GM10266 (cell line): ENCODE results near the gene REM2.

Experiments
- DNase-seq: peaks from one replicate; pipeline ENCODE4 v3.0.0; 2012; ENCODE audit errors: extremely low spot score
- CTCF ChIP-seq: IDR thresholded peaks from 2 replicates; pipeline ENCODE4 v1.5.1; 2012; ENCODE audit warnings: mild to moderate bottlenecking, low read depth; ENCODE audit not compliant: control insufficient read depth, insufficient read depth; ENCODE audit errors: missing control alignments

Gene REM2

DNA sequence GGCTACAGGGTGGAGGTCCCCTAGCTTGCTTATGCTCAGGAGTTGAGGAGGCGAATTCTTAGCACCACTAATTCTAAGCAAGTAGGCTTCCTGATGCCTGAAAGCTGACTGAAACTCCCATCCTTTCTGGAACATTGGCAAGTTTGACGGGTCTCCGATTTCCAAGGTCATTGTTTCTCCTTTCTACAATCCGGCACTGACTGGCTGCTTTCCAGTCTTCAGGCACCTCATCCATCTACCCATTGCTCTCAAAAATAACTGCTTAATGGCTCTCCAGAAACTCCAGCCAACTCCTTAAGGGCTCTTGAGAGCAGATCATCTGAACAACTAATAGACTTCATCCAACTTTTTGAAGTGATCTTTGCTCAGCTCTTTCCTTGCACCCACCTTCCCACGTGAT, 13.3 kb downstream of the REM2 start:
- no peak for DNase-seq
- no peak for TF ChIP-seq CTCF

DNA sequence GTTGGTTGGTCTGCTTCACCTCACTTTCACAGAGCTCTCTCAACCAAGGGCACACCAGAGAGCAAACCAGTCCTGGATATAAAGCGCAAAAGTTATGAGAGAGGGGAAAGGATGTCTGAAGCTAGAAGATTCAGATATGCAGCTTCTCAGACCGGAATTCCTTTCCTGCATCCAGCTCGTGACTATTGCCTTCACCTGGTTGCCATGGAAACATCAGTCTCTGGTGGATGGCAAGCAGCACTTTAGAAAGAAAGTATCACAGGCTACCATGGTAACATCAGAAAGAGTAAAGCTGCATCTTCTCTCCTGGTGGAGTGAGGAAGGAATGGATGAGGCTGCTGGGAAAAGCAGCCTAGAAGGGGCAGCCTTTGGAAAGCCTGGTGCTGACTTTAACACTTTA, 13.7 kb downstream of the REM2 start:
- DNase-seq, result no peak
- TF ChIP-seq CTCF, result no peak

GRCh38 chr14:22897357-22897756, 14.3 kb downstream of the REM2 start:
- no peak for TF ChIP-seq CTCF
- no peak for DNase-seq

GRCh38 chr14:22898302-22899090, 15.5 kb downstream of the REM2 start:
- no peak for DNase-seq

GRCh38 chr14:22900081-22900799, 17.2 kb downstream of the REM2 start:
- peak; percentile 58 for DNase-seq
- TF ChIP-seq CTCF, result peak; percentile 63

More at GRCh38 chr14:22898302-22899090, 15.5 kb downstream of the REM2 start:
- TF ChIP-seq CTCF, result no peak

GRCh38 chr14:22901799-22902198, 18.8 kb downstream of the REM2 start:
- no peak for DNase-seq
- TF ChIP-seq CTCF, result no peak

GRCh38 chr14:22903742-22904087, 20.7 kb downstream of the REM2 start:
- no peak for DNase-seq
- no peak for TF ChIP-seq CTCF
